Endothelial cell of umbilical vein (primary cell): ENCODE measurements around the gene RPL39L. TPM values are rescaled to one million over a fixed set of nuclear protein-coding genes. Genes with fewer than 3 reads are reported as not detected.

ENCODE experiments used
- BruUV-seq: library from RNA; stranded (reverse); fragments of 400-500 nt; replicated peaks from 2 replicates; lab custom pipeline; 2021; lab: Mats Ljungman, UMichigan
- CTCF ChIA-PET: fragments of 300-600, 350-600 bp; sonication (Branson Sonifier 250); formaldehyde crosslinking; loops from one replicate; lab custom pipeline; 2021; ENCODE audit warnings: antibody characterized with exemption, inconsistent platforms; lab: Charles Lee
- POLR2A ChIA-PET: fragments of 300-600, 350-600 bp; sonication (Branson Sonifier 250); formaldehyde crosslinking; loops from one replicate; lab custom pipeline; 2021; ENCODE audit warnings: antibody characterized with exemption, inconsistent platforms; lab: Charles Lee
- DNase-seq: peaks from one replicate; pipeline ENCODE4 v3.0.0-alpha.2; 2011; ENCODE audit warnings: low read depth, low spot score
- FAIRE-seq: peaks from 2 replicates; lab custom pipeline; 2011; peaks lifted over from hg19 to GRCh38; lab: Jason Lieb, UNC
- H2AFZ ChIP-seq: 2 replicates; pipeline ENCODE4 v1.6.0; 2012; ENCODE audit warnings: low read depth, low read length, control low read depth, inconsistent platforms
- H3K27ac ChIP-seq: 2 replicates; pipeline ENCODE4 v1.5.1; 2011; ENCODE audit warnings: low read depth, mild to moderate bottlenecking, control low read depth, low read length, moderate library complexity; ENCODE audit not compliant: insufficient read depth
- H3K27me3 ChIP-seq, 2 experiments: 2 replicates each; pipeline versions ENCODE4 v1.6.0 to v1.6.1; 2011; ENCODE audit warnings: low read length in 2 of 2, mixed read lengths in 1 of 2; ENCODE audit not compliant: control insufficient read depth in 2 of 2, insufficient read depth in 2 of 2
- H3K36me3 ChIP-seq, 2 experiments: 2 replicates in 1 of 2; 3 replicates in 1 of 2; pipeline ENCODE4 v1.5.1; 2011; ENCODE audit warnings: low read length in 2 of 2, mild to moderate bottlenecking in 1 of 2, moderate library complexity in 1 of 2; ENCODE audit not compliant: control insufficient read depth in 2 of 2, insufficient read depth in 2 of 2; ENCODE audit errors: extremely low read depth in 1 of 2
- H3K4me1 ChIP-seq: 3 replicates; pipeline ENCODE4 v1.5.1; 2011; ENCODE audit warnings: mild to moderate bottlenecking, low read length; ENCODE audit not compliant: control insufficient read depth, insufficient read depth; ENCODE audit errors: extremely low read depth
- H3K4me2 ChIP-seq: 2 replicates; pipeline ENCODE4 v1.6.1; 2011; ENCODE audit warnings: low read length, control low read depth, mixed read lengths; ENCODE audit not compliant: insufficient read depth
- H3K4me3 ChIP-seq, 3 experiments: fragments of 200-600 bp in 1 of 3; sonication (generic), shearing (Covaris generic) in 1 of 3; replicated peaks in 1 of 3; 2 replicates each; pipeline ENCODE4 v1.5.1; 2011 to 2016; ENCODE audit warnings: control low read depth in 3 of 3, low read length in 3 of 3, mild to moderate bottlenecking in 2 of 3, inconsistent platforms in 1 of 3, low read depth in 1 of 3, moderate library complexity in 1 of 3; ENCODE audit not compliant: insufficient read depth in 1 of 3
- H3K79me2 ChIP-seq: 2 replicates; pipeline ENCODE4 v1.6.0; 2012; ENCODE audit warnings: low read length, inconsistent platforms; ENCODE audit not compliant: control insufficient read depth, insufficient read depth
- H3K9ac ChIP-seq: replicated peaks from 2 replicates; pipeline ENCODE3; 2011; ENCODE audit warnings: low read length, control low read depth; ENCODE audit not compliant: insufficient read depth; ENCODE audit errors: extremely low read depth
- H3K9me1 ChIP-seq: replicated peaks from 3 replicates; pipeline ENCODE4 v1.6.0; 2011; ENCODE audit warnings: mild to moderate bottlenecking, low read length; ENCODE audit not compliant: control insufficient read depth, insufficient read depth; ENCODE audit errors: extremely low read depth
- H3K9me3 ChIP-seq: replicated peaks from 2 replicates; pipeline ENCODE4 v1.5.1; 2012; ENCODE audit warnings: low read length, inconsistent platforms; ENCODE audit not compliant: control insufficient read depth, insufficient read depth
- H4K20me1 ChIP-seq: replicated peaks from 2 replicates; pipeline ENCODE3; 2011; ENCODE audit warnings: mild to moderate bottlenecking, low read length; ENCODE audit not compliant: control insufficient read depth, insufficient read depth; ENCODE audit errors: extremely low read depth
- EZH2 ChIP-seq: IDR thresholded peaks from 2 replicates; pipeline ENCODE4 v1.6.1; 2012; ENCODE audit warnings: borderline replicate concordance, low read depth, mild to moderate bottlenecking, moderate library complexity, low read length, inconsistent platforms; ENCODE audit not compliant: severe bottlenecking
- FOS ChIP-seq: IDR thresholded peaks from 2 replicates; pipeline ENCODE4 v1.6.1; 2011; ENCODE audit warnings: mild to moderate bottlenecking, low read length, moderate library complexity, borderline replicate concordance; ENCODE audit not compliant: insufficient read depth
- GATA2 ChIP-seq: IDR thresholded peaks from 2 replicates; pipeline ENCODE4 v1.7.0; 2011; ENCODE audit warnings: low read depth, mild to moderate bottlenecking, moderate library complexity, mixed read lengths, low read length; ENCODE audit not compliant: insufficient read length, insufficient read depth
- JUN ChIP-seq: IDR thresholded peaks from 2 replicates; pipeline ENCODE4 v1.6.1; 2011; ENCODE audit warnings: borderline replicate concordance, low read depth; ENCODE audit not compliant: insufficient read length, insufficient read depth
- MYC ChIP-seq: IDR thresholded peaks from one replicate; pipeline ENCODE4 v1.6.1; 2011; ENCODE audit warnings: mild to moderate bottlenecking, low read depth, low read length
- POLR2A ChIP-seq: IDR thresholded peaks from 2 replicates; pipeline ENCODE4 v1.6.1; 2012; ENCODE audit warnings: low read depth, mild to moderate bottlenecking, control low read depth, low read length
- POLR2AphosphoS5 ChIP-seq: IDR thresholded peaks from 2 replicates; pipeline ENCODE4 v1.6.1; 2012; ENCODE audit warnings: low read depth, mild to moderate bottlenecking, control low read depth, low read length, moderate library complexity; ENCODE audit not compliant: insufficient read depth
- dilution Hi-C: fragments of 300-500 bp; cut with MboI; formaldehyde crosslinking; loops from one replicate; pipeline ENCODE4 v1.15.0; 2019; ENCODE audit warnings: low sequenced_read_pairs; ENCODE audit not compliant: extremely low pct_ligation_motif_present
- intact Hi-C: fragments of 100-400 bp; cut with micrococcal nuclease; formaldehyde crosslinking; loops from one replicate; pipeline ENCODE4 v1.10.0; 2022
- polyA plus RNA-seq, 4 experiments: library from polyadenylated mRNA; depleted of rRNA in 3 of 4; stranded (reverse) in 3 of 4; unstranded in 1 of 4; fragments of >200 nt; gene quantifications; 2 replicates each; pipeline versions ENCODE4 v1.2.1 to v1.2.3, GENCODE V29; 2011 to 2012; ENCODE audit warnings: missing spikeins in 1 of 4
- total RNA-seq: library from RNA; stranded (reverse); gene quantifications from 2 replicates; pipeline ENCODE4 v1.2.3, GENCODE V29; 2021
- TF ChIP-seq, protein P1 (sequence below): IDR thresholded peaks from 2 replicates; pipeline ENCODE4 v1.6.1; 2011; ENCODE audit not compliant: insufficient read depth, insufficient read length
- TF ChIP-seq, protein P2 (sequence below), 2 donors: IDR thresholded peaks; 1 replicate in 1 of 2; 2 replicates in 1 of 2; pipeline ENCODE4 v1.5.1; 2011; ENCODE audit warnings: low read length in 2 of 2, mild to moderate bottlenecking in 2 of 2, moderate library complexity in 2 of 2, control low read depth in 1 of 2, inconsistent platforms in 1 of 2, low read depth in 1 of 2; ENCODE audit not compliant: insufficient read depth in 1 of 2; ENCODE audit errors: extremely low read depth in 1 of 2

The RPL39L gene
- total and polyA plus RNA-seq, 2 donors (not counting 3 experiments of a cell fraction or from before 2014, with no cell fraction given) = 14.3 to 22.3 TPM

DNA sequence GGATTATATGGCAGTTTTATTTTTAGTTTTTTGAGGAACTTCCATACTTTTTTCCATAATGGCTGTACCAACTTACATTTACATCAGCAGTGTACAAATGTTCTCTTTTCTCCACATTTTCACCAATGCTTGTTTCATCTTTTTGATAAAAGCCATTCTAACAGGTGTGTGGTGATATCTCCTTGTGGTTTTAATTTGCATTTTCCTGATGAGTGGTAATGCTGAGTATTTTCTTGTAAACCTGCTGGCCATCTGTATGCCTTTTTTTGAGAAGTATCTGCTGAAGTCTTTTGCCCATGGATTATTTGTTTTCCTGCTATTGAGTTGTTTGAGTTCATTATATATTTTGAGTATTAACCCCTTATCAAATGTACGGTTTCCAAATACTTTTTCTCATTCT is 50.6 kb downstream of the RPL39L start:
- no peak for FAIRE-seq
- TF ChIP-seq POLR2A = no peak
- H3K27me3 ChIP-seq = no peaks in the 10 kb centered on the region
- no peak overlapping the region for H3K27ac ChIP-seq
- no peaks in the 10 kb centered on the region for H3K79me2 ChIP-seq
- no TSS peak for BruUV-seq
- dilution Hi-C loops = no loop called here
- no peak for DNase-seq
- POLR2A ChIA-PET = no interaction called here
- peaks cover 14% of the 10 kb centered on the region for H3K4me1 ChIP-seq
- CTCF ChIA-PET = no interaction called here
- no peaks in the 10 kb centered on the region for H4K20me1 ChIP-seq
- no peaks in the 10 kb centered on the region for H3K9me3 ChIP-seq
- no peak overlapping the region for H3K4me2 ChIP-seq
- intact Hi-C loops = loop anchor here (10.0 kb wide), 1 partner anchor 984 kb away; the partner anchor contains the start of gene ETV5
- H3K36me3 ChIP-seq = no peaks in the 10 kb centered on the region
- no peak overlapping the region for H2AFZ ChIP-seq
- H3K9me1 ChIP-seq = no peaks in the 10 kb centered on the region
- no peak overlapping the region for H3K9ac ChIP-seq
- H3K4me3 ChIP-seq = no peak overlapping the region

DNA sequence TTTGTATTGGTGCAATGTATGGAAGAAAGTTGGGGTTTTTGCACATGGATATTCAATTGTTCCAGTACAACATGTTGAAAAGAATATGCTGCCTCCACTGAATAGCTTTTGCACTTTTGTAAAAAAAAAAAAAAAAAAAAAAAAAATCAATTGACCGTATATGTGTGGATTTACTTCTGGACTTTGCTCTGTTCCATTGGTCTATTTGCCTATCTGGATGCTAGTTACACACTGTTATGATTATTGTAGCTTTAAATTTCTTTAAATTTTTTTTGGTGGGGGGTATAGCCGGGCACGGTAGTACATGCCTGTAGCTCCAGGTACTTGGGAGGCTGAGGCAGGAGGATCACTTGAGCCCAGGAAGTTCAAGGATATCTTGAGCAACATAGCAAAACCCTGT is 52.5 kb downstream of the RPL39L start:
- POLR2A ChIA-PET = no interaction called here
- dilution Hi-C loops = no loop called here
- CTCF ChIA-PET = interaction anchor here (0.6 to 0.9 kb wide), 2 partner anchors 15 to 27 kb away, joined by 3 read pairs; no protein-coding TSS in a partner anchor

More for the DNA sequence above, 52.5 kb downstream of the RPL39L start:
- H3K36me3 ChIP-seq = no peaks in the 10 kb centered on the region
- H3K4me1 ChIP-seq = peaks cover 14% of the 10 kb centered on the region
- H3K79me2 ChIP-seq = no peaks in the 10 kb centered on the region
- H4K20me1 ChIP-seq = no peaks in the 10 kb centered on the region
- no peak overlapping the region for H3K4me3 ChIP-seq
- intact Hi-C loops = loop anchor here (10.0 kb wide), 1 partner anchor 982 kb away; the partner anchor contains the start of gene ETV5
- FAIRE-seq (no peak), DNase-seq (no peak)
- no peak overlapping the region for H3K4me2 ChIP-seq
- no peak overlapping the region for H2AFZ ChIP-seq
- no peak overlapping the region for H3K9ac ChIP-seq
- no TSS peak for BruUV-seq
- H3K27ac ChIP-seq = no peak overlapping the region
- TF ChIP-seq, protein P1, sequence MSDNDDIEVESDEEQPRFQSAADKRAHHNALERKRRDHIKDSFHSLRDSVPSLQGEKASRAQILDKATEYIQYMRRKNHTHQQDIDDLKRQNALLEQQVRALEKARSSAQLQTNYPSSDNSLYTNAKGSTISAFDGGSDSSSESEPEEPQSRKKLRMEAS = no peak
- TF ChIP-seq JUN (no peak), POLR2AphosphoS5 (no peak), EZH2 (no peak), MYC (no peak), FOS (no peak), GATA2 (no peak), POLR2A (no peak)
- TF ChIP-seq, protein P2, sequence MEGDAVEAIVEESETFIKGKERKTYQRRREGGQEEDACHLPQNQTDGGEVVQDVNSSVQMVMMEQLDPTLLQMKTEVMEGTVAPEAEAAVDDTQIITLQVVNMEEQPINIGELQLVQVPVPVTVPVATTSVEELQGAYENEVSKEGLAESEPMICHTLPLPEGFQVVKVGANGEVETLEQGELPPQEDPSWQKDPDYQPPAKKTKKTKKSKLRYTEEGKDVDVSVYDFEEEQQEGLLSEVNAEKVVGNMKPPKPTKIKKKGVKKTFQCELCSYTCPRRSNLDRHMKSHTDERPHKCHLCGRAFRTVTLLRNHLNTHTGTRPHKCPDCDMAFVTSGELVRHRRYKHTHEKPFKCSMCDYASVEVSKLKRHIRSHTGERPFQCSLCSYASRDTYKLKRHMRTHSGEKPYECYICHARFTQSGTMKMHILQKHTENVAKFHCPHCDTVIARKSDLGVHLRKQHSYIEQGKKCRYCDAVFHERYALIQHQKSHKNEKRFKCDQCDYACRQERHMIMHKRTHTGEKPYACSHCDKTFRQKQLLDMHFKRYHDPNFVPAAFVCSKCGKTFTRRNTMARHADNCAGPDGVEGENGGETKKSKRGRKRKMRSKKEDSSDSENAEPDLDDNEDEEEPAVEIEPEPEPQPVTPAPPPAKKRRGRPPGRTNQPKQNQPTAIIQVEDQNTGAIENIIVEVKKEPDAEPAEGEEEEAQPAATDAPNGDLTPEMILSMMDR (IDR thresholded peaks at IDR 0.05; ENCODE audit: extremely low read depth in 1 of 2, insufficient read depth in 1 of 2, low read depth in 1 of 2, low read length in 2 of 2) = no peak
- H3K27me3 ChIP-seq = no peaks in the 10 kb centered on the region
- H3K9me1 ChIP-seq = no peaks in the 10 kb centered on the region
- no peaks in the 10 kb centered on the region for H3K9me3 ChIP-seq
